HG03378 (cell line): ENCODE data around the gene LRRC26.
"Not testable (repeated sequence)": the region's sequence is repeated elsewhere in the genome, so short reads cannot be mapped to it uniquely, and the experiment has no call there.

Experiments
- ATAC-seq: cut with Tn5 transposase; IDR thresholded peaks from one replicate; pipeline ENCODE4 v1.9.1; 2021; ENCODE audit warnings: mild to moderate bottlenecking, moderate library complexity; ENCODE audit not compliant: unreplicated experiment

The LRRC26 gene

DNA sequence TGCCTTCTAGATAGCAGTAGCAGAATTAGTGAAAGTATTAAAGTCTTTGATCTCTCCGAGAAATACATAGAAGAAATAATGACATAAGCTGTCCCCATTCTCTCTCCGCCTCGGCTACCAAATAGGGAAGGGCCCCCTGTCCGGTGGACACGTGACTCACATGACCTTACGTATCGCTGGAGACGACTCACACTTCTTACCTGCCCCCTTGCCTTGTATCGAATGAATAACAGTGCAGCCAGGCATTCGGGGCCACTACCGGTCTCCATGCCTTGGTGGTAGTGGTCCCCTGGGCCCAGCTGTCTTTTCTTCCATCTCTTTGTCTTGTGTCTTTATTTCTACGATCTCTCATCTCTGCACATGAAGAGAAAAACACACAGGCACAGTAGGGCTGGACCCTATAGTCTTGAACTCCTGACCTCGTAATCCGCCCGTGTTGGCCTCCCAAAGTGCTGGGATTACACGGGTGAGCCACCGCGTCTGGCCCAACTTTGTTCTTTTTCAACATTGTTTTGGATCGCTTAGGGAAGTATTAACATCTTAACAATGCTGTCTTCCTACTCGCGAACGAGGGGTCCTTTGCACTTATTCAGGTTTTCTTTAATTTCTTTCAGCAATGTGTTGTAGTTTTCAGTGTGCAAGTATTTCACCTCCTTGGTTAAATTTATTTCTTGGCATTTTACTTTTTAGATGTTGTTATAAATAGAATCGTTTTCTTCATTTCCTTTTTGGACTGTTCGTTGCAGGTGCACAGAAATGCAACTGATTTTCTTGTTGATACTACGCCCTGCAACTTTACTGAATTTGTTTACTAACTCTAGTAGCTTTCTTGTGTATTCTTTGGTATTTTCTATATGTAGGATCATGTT is 47.7 kb downstream of the LRRC26 start:
- ATAC-seq: not testable (repeated sequence)
